ENCODE data around the gene RPS3. TPM values are rescaled to one million over a fixed set of nuclear protein-coding genes. Genes with fewer than 3 reads are reported as not detected.

Gene RPS3
- total RNA-seq, 4 donors from 2014 or later = 1,101 to 2,606 (median 1,579) TPM

GRCh38 chr11:75441804-75442132, 42.5 kb downstream of the RPS3 start:
- no peaks in the 10 kb centered on the region for H3K36me3 ChIP-seq
- H3K4me3 ChIP-seq = no peak overlapping the region
- TF ChIP-seq CTCF (IDR thresholded peaks at IDR 0.05) = no peak
- TF ChIP-seq POLR2A (IDR thresholded peaks at IDR 0.05) = no peak
- intact Hi-C loops (cut with DNase I) = no loop called here
- peaks cover 0 to 19% (median 0%) of the 10 kb centered on the region in 3 donors for H3K4me1 ChIP-seq
- H3K27ac ChIP-seq = no peak overlapping the region
- no peak for DNase-seq
- 25 to 56% methylated on average over 4 to 6 of the region's 7 CpGs for WGBS, 2 donors
- H3K9me3 ChIP-seq = no peaks in the 10 kb centered on the region
- H3K27me3 ChIP-seq = peaks cover 0 to 51% (median 0%) of the 10 kb centered on the region in 4 donors

GRCh38 chr11:75442161-75442885, 43.0 kb downstream of the RPS3 start:
- Histone ChIP-seq H3K4me1 (peaks cover 0 to 19% (median 0%) of the 10 kb centered on the region in 3 donors), H3K36me3 (no peaks in the 10 kb centered on the region), H3K9me3 (no peaks in the 10 kb centered on the region), H3K4me3 (no peak overlapping the region), H3K27me3 (peaks cover 0 to 51% (median 0%) of the 10 kb centered on the region in 4 donors), H3K27ac (no peak overlapping the region)
- TF ChIP-seq POLR2A (IDR thresholded peaks at IDR 0.05) = no peak
- TF ChIP-seq CTCF (IDR thresholded peaks at IDR 0.05) = no peak
- DNase-seq = no peak
- intact Hi-C loops (cut with DNase I) = no loop called here
- 68 to 95% methylated on average over 4 to 11 of the region's 15 CpGs for WGBS, 2 donors

- intact Hi-C loops (cut with DNase I) = no loop called here
- WGBS, 2 donors = 83% methylated on average over 6 of the region's 12 CpGs; no CpG with 5 or more reads in 1 of the 2 donors
- H3K36me3 ChIP-seq = no peaks in the 10 kb centered on the region
- H3K4me1 ChIP-seq = peaks cover 0 to 19% (median 0%) of the 10 kb centered on the region in 3 donors
- no peak for TF ChIP-seq CTCF (IDR thresholded peaks at IDR 0.05)
- TF ChIP-seq POLR2A (IDR thresholded peaks at IDR 0.05) = no peak
- no peak for DNase-seq
- no peaks in the 10 kb centered on the region for H3K9me3 ChIP-seq
- H3K4me3 ChIP-seq = no peak overlapping the region
- H3K27ac ChIP-seq = no peak overlapping the region
- peaks cover 0 to 51% (median 0%) of the 10 kb centered on the region in 4 donors for H3K27me3 ChIP-seq
These were observed 43.7 kb downstream of the RPS3 start for GRCh38 chr11:75443043-75443442.

- WGBS, 2 donors = 0 to 6% methylated on average over 3 to 5 of the region's 6 CpGs
- intact Hi-C loops (cut with DNase I) = loop anchor here (2.0 kb wide), 1 partner anchor 89 kb away; no protein-coding TSS in a partner anchor
- DNase-seq = peak; percentile 11
These were observed 46.1 kb downstream of the RPS3 start for GRCh38 chr11:75445315-75445953.

More at GRCh38 chr11:75445315-75445953, 46.1 kb downstream of the RPS3 start:
- Histone ChIP-seq H3K9me3 (no peaks in the 10 kb centered on the region), H3K4me3 (no peak overlapping the region), H3K27me3 (peaks cover 0 to 36% (median 0%) of the 10 kb centered on the region in 4 donors), H3K27ac (no peak overlapping the region), H3K4me1 (peaks cover 0 to 19% (median 0%) of the 10 kb centered on the region in 3 donors), H3K36me3 (no peaks in the 10 kb centered on the region)
- no peak for TF ChIP-seq POLR2A (IDR thresholded peaks at IDR 0.05)
- TF ChIP-seq CTCF (IDR thresholded peaks at IDR 0.05) = peak; percentile 91 to 94 (median 94)

Data from esophagus squamous epithelium (tissue), 5 donors.